ENCODE results near the gene SNX20.

SNX20 gene, protein sequence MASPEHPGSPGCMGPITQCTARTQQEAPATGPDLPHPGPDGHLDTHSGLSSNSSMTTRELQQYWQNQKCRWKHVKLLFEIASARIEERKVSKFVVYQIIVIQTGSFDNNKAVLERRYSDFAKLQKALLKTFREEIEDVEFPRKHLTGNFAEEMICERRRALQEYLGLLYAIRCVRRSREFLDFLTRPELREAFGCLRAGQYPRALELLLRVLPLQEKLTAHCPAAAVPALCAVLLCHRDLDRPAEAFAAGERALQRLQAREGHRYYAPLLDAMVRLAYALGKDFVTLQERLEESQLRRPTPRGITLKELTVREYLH

GRCh38 chr16:50681021-50681885 is at the start of gene SNX20:
TSS of gene SNX20 (minus strand) at chr16:50681312. CDS start at chr16:50677526, 3,786 bp downstream.
- DNase-seq = peak; percentile 15

DNA sequence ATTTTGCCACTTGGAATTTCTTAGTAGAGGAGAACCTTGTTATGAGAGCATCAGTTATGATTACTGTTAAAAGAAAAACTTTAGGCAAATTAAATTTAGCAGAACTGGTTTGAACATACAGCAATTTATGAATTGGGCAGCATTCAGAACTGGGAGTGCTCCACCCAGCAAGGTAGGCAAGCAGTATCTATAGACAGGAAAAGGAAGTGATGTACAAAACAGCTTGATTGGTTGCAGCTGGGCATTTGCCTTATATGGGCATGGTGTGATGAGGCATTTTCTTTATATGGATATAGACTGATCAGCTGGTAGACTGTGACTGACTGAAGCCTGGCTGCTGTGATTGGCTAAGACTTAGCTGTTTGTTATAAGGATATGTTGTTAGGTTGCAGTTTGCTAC is 43.2 kb upstream of the SNX20 start:
- DNase-seq = no peak

- no peak for DNase-seq
Measured at GRCh38 chr16:50722960-50723359, 41.8 kb upstream of the SNX20 start.

DNA sequence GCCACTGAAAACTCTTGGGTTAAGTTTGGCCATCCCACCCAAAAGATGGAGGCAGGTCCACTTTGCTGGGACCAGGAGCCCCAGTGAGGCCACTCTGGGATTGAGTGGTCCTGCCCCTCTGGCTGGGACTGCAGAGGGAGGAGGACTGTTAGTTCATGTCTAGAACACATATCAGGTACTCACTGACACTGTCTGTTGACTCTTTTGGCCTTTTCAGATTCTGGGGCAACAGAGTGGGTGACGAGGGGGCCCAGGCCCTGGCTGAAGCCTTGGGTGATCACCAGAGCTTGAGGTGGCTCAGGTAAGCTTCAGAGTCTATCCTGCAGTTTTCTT is 41.3 kb upstream of the SNX20 start:
- DNase-seq = no peak

GRCh38 chr16:50721549-50722404 is 40.7 kb upstream of the SNX20 start:
- DNase-seq = no peak

GRCh38 chr16:50719401-50720337 is 38.6 kb upstream of the SNX20 start:
- no peak for DNase-seq

DNA sequence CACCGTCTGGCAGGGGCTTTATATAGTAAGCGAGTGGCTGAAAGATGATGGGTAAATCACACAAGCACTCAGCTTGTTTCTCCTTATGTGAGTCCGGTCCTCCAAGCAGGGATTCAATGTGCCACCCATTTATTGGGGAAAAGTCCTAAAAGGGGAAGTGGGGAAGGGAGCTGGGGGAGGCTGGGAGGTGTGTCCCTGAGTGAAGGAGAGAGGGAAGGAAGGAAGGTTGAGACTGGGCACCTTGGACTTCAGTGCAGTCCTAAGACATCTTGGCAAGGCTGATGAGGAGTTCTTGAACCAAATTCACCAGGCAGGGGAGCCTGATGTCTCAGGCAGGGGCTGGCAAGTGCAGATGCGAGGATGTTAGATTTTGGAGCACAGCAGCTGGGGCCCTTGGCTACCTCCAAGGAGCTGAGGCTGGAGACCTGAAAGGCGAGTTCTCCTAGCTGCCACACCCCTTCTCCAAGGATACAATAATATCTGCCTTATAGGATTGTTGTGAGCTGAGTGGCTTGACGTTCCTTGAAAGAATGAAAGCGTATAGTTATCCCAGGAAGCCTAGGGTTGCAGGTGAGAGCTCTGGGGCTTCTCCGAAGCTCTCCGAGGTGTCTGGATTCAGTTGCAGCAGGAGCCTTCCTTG is 37.8 kb upstream of the SNX20 start:
- no peak for DNase-seq

GRCh38 chr16:50718061-50718760 is 37.1 kb upstream of the SNX20 start:
- no peak for DNase-seq

GRCh38 chr16:50717494-50717893 is 36.4 kb upstream of the SNX20 start:
- DNase-seq = no peak

DNA sequence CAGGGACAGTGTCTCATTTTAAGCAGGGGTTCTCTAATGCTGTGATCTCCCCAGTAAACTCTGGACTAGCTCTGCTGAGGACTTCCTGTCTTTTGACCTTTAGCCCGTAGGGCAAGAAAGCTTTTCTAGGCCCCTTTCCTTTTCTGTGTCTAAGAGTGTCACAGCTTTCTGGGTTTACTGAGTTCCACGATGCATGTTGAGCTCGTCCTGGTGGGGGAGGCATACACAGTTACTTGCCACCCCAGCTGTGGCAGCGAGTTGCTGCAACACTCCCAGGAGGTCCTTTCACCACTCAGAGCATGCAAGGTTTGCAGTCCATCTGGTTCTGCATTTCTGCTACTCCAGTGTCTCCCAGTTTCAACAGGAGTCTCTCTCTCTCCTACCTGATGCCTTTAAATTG is 36.0 kb upstream of the SNX20 start:
- DNase-seq = no peak

DNA sequence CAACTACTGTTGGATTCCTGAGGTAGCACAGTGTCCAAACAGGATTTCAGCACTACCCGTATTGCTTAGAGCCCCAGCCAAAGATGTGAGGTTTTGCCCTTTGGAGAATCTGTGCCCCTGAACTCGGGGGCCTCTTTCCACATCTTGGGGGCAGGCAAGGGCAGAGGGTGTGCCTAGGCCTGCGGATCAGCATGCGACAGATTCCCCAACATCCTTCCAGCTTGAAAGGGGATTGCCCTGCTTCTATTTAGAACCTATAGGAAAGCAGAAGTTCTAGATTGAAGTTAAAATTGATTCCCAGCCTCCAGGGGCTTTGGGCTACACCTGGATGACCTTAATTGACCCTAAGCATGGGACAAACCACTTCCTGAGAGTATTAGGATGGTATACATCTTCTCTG is 31.8 kb upstream of the SNX20 start:
- no peak for DNase-seq

DNA sequence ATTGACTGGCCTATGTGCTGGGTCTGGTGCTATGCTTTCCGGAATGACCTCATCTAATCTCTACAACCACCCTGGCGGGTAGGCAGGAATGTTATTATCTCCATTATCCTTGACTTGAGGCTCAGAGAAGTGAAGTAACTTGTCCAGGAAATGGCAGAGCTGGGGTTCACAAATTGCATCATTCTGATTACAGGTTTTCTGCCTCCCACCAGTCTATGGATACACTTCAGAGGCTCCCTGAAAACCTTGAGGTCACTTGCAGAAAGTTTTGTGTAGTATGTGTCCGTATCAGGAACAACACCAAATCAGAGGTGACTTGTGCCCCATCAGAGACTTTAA is 31.4 kb upstream of the SNX20 start:
- DNase-seq = no peak

DNA sequence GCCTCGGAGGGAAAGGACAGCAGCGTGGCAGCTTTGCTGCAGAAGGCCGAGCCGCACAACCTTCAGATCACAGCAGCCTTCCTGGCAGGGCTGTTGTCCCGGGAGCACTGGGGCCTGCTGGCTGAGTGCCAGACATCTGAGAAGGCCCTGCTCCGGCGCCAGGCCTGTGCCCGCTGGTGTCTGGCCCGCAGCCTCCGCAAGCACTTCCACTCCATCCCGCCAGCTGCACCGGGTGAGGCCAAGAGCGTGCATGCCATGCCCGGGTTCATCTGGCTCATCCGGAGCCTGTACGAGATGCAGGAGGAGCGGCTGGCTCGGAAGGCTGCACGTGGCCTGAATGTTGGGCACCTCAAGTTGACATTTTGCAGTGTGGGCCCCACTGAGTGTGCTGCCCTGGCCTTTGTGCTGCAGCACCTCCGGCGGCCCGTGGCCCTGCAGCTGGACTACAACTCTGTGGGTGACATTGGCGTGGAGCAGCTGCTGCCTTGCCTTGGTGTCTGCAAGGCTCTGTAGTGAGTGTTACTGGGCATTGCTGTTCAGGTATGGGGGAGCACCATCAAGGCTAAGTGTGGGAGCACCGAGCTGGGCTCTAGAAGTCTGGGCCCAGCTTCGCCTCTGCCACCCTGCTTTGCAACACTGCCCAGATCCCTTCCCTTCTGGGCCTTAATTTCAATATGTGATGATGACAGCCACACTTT is 30.9 kb upstream of the SNX20 start:
- DNase-seq = peak; percentile 69

DNA sequence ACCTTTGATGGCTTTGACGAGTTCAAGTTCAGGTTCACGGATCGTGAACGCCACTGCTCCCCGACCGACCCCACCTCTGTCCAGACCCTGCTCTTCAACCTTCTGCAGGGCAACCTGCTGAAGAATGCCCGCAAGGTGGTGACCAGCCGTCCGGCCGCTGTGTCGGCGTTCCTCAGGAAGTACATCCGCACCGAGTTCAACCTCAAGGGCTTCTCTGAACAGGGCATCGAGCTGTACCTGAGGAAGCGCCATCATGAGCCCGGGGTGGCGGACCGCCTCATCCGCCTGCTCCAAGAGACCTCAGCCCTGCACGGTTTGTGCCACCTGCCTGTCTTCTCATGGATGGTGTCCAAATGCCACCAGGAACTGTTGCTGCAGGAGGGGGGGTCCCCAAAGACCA is 29.9 kb upstream of the SNX20 start:
- no peak for DNase-seq

- DNase-seq = no peak
Measured at GRCh38 chr16:50709980-50710379, 28.9 kb upstream of the SNX20 start.

DNA sequence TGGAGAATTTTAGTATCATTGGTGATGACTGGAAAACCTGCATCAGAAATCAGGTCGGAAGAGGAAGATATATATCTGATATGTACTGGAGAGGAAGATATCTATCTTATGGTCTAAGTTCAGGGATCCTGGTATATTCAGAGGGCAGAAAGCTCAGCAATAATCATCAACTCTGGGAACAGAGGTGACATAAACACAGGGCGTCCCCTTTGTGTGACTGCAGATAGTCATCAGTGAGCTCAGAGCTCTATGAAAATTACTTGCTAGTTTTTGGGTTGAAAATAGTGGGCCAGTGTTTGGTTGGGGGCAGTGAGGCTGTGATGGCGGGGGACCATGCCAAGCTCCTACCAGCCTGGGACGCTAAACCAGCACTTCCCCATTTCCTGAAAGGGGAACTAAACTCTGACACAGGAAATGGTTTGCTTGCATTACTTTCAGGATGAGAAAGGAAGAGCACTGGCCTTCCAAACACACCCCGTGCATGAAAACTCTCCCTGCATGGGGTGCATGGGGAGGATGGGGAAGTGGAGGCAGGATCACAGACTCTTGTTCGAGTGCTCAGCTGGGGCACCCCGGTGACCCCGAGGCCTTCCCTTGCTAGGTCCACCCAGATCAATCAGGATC is 28.1 kb upstream of the SNX20 start:
- peak; percentile 5 for DNase-seq

DNA sequence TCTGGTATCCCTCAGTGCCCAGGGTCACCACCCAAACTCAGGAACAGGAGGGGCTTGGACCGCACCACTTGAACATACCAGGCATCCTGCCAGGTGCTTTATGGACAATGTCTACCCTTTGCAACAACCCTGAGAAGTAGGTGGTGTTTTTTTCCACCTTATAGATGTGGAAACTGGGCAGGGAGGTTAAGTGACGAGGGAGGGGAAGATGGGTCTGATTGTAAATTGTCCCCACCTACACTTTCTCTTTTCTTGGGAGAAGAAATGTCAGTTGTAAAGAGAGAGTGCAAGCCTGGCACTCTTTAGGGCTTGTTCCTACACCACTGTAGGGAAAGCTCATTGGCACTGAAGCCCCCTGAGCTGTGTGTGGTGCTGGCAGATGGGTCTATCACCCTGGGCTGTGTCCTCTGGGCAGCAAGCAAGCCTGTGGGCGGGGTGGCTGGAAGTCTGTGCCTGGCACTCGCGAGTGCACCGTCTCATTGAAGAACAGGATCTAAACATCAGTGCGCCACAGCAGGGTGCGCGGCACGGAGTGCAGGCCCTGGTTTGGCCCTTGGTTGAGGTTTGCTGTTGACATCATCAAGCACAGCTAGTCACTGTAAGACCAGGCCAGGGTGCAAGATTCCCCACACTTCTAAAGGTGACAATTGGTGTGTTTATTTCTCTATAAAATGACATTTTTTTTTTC is 27.4 kb upstream of the SNX20 start:
- DNase-seq = no peak

GRCh38 chr16:50706250-50706649 is 25.1 kb upstream of the SNX20 start:
- no peak for DNase-seq

- no peak for DNase-seq
Measured at GRCh38 chr16:50705436-50706110, 24.5 kb upstream of the SNX20 start.

Data from midbrain (tissue), 1 donor.